GM18511 (cell line): ENCODE data around the gene SF3B5.
A peak's percentile ranks its signal among the peaks of the same experiment; 100 is the strongest.
"Not testable (repeated sequence)": the region's sequence is repeated elsewhere in the genome, so short reads cannot be mapped to it uniquely, and the experiment has no call there.

Experiments used
- ATAC-seq: cut with Tn5 transposase; IDR thresholded peaks from one replicate; pipeline ENCODE4 v1.9.1; 2021; ENCODE audit warnings: mild to moderate bottlenecking, moderate library complexity; ENCODE audit not compliant: unreplicated experiment

The SF3B5 gene

DNA sequence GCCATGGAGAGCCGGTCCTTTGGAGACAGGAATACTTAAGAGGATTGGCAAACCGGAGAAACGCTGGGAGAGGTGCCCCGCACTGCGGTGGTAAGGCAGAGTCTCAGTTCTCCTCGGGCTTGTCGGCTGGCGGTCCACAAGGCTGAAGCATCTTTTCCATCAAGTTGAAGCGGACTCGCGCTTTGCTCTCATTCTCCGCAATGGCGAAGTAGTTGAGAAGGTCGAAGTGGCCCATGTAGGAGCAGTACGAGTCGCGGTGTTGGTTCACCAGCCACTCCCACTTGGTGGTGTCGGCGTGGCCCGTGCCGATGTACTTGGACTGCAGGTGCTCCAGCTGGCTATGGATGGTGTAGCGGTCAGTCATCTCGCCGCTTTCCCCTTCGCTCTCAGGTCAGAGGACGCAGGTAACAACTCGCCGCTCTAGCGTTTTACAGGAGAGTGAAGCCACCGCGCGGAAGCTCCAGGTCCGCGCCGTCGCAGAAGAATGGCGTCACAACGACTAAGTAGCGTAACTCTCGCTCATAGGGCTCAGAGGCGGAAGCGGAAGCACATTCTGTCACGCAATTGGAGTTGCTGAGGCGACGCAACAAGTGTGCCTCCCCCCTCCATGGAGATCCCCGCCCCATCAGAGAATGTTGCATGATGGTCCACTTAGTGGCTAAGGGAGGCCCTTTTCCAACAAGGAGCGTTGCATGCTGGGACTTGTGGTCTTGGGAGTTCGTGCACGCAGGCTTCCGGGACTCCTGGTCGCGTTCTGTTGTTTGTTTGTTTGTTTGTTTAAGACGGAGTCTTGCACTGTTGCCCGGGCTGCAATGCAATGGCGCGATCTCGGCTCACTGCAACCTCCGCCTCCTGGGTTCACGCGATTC is at the start of gene SF3B5:
TSS of gene SF3B5 (minus strand) at position 440 of the 869 bp plus-strand sequence. CDS start at position 364, 76 bp downstream.
- ATAC-seq, result peak; percentile 96

DNA sequence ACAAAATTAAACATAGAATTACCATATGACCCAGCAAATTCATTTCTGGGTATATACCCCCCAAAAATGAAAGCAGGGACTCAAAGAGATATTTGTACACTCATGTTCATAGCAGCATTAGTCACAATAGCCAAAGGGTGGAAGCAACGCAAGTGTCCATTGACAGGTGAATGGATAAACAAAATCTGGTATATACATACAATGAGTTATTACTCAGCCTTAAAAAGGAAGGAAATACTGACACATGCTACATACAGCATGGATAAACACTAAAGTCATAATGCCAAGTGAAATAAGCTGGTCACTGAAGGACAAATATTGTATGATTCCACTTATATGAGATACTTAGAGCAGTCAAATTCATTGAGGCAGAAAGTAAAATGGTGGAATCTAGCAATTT is 49.6 kb upstream of the SF3B5 start:
- no peak for ATAC-seq

DNA sequence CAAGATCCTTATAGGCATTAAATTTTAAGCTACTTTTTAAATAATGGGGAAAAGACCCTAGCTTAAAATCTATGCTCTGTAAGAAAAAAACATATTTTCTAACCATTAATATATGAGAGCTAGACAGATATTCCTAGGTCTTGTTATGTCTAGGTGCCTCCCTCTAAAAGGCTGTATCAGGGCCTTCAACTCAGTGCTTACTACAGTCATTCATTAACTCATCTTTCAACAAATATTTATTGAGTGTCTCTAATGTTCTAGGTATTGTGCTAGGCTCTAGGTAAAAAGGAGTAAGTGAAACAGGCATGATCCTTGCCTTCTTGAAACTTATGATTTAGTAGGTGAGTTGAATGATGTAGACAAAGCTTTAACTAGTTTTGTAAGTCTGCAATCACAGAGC is 48.5 kb upstream of the SF3B5 start:
- no peak for ATAC-seq

DNA sequence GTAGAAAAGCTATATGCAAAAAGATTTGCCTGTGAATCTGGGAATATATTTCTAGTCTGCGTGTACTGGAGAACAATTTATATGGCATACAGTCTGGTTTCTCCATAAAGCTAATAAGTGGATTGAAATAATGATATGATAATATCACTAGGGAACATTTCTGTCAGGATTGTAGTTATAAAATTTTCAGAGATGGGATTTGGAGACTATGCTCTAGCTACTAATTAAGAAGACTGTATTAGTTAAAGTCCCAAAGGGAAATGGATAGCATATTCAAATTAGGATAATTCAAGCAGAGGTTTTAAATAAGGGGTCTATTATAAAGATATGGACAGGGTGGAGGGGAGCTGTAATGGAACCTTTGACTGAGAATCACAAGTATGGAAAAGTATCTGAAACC is 47.7 kb upstream of the SF3B5 start:
- ATAC-seq, result no peak

DNA sequence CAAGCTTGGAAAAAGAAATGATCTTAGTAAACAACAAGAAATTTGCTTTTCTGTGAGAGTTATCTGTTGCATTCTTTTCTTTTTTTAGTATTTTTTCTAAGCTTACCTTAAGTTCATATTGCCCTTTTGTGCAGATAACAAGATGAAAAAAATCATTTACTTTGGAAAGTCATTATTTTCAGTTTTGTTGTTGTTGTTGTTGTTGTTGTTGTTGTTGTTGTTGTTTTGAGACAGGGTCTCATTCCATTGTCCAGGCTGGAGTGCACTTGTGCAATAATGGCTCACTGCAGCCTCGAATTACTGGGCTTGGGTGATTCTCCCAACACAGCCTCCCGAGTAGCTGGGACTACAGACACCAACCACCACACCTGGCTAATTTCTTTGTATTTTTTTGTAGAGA is 46.1 kb upstream of the SF3B5 start:
- ATAC-seq, result no peak

DNA sequence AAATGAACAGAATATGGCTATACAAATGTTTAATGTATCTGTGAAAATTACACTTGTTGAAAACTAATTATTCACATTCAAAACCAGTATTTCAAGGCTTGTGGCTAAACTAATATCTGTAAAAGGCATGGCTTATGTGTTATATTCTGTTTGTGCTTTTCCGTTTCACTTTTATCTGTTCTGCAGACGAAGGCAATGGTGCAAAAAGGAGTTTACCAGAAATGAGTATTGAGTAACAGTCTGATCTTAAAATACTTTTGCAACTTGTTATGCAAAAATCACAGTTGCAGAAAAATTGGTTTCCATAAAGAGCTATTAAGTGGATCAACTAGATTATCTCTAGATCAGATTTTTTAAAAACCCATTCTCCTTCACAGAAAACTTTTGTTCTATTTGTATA is 45.5 kb upstream of the SF3B5 start:
- ATAC-seq, result peak; percentile 85

DNA sequence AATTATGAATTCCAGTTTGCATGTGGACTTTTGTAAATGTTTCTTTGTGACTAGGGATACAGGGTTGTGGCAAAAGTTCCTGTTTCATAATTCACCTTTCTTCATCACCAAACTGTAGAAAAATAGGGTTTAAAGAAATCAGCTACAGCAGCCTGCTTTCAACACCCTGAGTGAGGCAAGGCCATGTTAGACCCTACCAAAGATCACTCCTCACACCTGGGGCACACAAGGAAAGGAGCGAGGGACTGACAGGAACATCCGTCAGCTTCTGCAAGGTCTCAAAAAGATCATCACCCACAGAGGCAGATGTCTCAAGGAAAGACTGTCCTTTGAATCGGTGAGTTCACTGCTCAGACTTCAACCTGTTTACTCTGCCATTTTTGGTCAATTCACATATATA is 44.4 kb upstream of the SF3B5 start:
- no peak for ATAC-seq

DNA sequence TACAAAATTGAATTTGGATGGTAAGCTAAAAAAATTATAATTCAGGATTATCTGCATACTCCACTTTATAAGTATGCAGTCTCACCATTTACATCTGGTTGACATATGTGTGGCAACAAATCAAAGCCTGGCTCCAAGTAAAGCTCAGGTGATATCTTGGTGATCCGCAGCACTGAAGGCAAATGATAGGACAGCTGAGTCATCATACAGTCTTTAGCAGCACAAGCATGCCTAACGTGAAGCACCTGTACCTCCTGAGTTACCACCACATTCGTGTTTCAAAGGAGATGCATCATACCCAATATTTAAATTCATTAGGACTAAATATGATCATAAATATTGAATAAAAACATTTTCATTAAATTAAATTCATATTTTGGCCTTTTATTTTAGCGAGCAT is 43.2 kb upstream of the SF3B5 start:
- ATAC-seq, result no peak

DNA sequence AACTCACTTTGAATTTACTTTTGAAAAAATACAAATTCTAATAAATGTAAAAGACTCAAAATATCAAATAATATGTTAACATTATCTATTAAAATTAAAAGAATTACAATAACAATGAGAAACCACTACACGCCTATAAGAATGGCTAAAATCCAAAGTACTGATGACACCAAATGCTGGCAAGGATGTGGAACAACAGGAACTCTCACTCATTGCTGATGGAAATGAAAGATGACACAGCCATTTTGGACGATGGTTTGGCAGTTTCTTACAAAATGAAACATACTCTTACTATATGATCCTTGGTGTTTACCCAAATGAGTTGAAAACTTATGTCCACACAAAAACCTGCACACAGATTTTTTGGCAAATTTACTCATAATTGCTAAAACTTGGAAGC is 39.4 kb upstream of the SF3B5 start:
- ATAC-seq, result no peak

DNA sequence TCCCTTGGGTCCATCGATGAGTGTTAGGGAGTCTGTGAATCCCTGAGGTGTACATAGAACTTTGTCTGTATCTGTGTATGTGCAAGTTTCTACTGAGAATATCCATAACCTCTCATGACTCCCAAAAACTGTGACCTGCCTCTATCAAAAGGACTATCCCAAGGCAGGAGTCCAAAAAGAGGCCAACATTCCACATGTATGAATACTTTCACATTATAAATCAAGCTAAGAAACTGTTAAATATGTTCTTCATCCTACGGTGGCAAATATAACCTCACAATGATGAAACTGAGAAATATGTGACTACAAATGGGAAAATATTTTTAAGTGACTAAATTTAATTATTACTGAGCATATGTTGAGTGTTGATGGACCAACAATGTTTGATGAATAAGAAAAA is 38.8 kb upstream of the SF3B5 start:
- ATAC-seq, result no peak

DNA sequence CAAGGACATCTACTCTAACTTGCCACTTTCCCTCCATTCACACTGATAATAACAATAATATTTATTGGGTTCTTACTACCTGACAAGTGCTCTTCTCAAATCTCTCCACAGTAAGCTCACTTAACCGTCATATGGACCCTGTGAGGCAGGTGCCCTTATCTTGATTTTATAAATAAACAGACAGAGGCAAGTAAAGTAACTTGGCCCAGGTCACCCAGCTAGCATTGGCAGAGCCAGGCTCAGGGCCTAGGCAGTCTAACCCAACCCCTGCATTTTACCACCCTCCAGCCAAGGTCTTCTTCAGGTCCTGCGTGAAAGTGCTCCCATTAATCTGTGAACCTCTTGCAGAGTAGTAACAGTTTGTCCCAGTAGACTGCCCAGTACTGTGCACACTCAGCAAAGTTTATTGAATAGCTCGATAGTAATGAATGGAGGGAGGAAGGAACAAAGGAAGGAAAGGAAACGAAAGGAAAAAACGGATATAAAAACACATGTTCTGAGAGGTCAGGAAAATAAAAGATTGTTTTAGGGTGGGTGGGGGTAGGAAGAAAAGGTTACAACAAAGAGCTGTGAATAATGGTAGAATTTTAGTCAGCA is 38.0 kb upstream of the SF3B5 start:
- ATAC-seq, result no peak

DNA sequence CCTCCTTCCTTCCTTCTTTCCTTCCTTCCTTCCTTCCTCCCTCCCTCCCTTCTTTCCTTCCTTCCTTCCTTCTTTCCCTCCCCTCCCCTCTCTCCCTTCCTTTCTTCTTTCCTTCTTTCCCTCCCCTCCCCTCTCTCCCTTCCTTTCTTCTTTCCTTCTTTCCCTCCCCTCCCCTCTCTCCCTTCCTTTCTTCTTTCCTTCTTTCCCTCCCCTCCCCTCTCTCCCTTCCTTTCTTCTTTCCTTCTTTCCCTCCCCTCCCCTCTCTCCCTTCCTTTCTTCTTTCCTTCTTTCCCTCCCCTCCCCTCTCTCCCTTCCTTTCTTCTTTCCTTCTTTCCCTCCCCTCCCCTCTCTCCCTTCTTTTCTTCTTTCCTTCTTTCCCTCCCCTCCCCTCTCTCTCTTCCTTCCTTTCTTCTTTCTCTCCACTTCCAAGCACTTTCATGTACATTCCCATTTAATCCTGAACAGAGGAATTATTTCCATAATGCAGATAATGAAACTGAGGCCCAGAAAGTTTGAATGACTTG is 36.9 kb upstream of the SF3B5 start:
- ATAC-seq, result not testable (repeated sequence)

DNA sequence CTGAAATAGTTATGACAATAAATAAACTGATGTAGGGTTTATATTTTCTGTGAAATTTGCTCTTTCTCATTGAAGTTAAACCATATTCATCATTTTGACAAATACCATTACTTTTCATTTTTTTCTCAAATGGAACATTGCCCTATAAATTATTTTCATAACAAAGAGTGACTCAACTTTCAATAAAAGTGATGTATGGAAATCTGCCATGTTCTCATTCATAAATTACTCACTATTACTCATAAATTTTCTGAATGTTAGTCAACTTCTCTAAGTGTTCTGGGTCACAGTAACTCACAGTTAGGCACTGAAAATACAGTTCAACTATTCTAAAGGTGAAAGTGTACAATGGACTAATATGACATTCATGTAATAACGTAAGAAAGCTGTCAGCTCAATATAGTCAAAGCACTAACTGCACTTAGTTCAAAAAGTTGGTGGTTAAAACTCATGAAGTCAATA is 35.9 kb upstream of the SF3B5 start:
- ATAC-seq, result no peak

DNA sequence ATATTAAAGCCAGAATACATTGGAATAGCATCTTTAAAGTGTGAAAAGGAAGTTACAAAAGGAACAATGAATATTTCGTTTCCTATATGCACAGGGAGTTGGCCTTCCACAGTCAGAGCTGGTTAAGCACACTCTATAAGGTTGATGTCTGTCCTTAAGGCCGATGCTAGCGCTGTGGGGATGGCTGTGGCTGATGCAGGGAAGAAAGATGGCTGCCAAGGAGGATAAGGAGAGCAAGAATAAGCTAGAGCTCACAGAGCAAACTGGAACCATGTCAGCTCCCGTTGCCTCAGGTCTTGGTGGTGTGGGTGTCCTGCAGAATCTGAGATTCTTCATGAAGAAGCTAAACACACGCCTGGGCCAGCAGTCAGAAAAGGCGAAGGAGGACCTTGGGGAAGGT is 34.1 kb upstream of the SF3B5 start:
- no peak for ATAC-seq

DNA sequence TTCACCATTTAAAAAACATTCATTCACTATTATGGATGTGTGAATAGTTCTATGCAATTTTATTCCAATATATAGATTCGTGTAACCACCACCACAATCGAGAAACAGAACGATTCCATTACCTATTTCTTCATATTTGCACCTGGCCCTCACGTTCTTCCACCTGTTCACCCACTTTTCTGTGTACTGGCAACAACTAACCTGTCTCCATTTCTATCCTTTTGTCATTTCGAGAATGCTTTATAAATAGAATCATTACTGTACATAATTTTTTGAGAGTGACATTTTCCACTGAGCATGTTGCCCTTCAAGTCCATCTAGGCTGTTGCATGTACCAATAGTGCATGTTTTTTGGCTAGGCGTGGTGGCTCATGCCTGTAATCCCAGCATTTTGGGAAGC is 31.7 kb upstream of the SF3B5 start:
- ATAC-seq, result peak; percentile 49

DNA sequence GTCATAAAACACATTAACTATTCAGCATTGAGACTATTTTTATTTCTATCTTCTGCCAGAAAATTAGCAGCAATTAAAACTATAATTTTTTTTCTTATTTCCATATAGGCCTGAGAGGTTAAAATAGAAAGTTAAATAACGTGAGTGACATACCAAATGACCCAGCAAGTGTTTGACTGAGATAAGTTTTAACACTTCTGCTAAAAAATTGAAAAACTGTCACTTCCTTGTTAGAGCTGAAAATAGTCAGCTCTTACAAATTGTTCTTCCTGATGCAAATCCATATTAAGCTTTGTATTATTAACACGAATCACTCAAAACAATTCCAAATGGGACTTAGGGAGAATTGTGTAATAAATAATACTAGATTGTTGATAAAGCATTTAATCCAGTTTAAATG is 28.5 kb upstream of the SF3B5 start:
- ATAC-seq, result no peak

DNA sequence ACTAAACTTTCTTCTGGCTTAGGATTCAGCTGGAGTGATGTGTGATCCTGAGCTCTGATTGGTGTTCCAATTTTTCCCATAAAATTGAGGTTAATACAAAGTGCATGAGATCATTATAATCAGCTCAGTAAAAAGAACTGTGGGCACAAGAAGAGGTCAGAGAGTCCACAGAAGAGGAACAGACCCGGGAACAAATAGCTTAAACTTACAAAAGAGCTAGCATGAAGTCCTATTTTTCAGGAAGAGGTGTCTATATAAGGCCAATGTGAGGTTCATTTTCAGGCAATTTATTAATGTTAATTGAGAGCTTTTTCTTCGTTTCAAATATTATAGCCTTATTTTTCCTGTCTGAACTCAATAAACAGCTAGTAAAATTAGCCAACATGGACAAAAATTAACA is 28.0 kb upstream of the SF3B5 start:
- no peak for ATAC-seq

DNA sequence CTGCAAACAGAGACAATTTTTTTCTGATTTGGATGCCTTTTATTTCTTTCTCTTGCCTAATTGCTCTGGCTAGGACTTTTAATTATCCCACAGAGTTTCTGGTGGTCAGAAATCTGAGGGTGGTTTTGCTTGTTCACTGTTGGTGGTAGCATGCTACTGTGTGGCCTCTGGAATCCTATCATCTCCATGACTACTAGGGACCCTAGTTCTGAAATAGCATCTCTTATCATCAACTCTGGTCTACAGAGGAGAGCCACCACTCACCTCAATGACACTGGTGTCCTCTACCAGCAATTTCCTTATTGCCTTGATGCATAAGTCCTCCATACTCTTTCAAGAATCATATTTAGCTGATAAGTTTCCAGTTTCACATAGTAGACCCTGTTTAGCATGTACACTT is 27.5 kb upstream of the SF3B5 start:
- ATAC-seq, result no peak

DNA sequence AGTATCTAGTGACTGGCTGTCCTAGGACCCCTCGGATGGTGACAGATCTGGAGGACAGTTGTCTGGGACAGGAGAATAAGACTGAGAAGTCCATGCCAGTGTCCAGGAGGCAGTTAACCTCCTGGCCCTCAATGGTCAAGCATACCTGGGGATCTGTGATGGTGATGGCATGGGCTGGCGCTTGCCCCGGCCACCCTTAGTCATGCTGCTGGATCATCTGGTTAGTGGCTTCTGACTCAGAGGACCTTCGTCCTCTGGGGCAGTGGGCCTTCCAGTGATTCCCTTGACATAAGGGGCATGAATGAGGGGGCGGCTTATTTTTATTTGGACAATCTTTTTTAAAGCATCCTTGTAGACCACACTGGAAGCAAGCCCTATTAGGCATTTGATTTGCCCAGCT is 24.0 kb upstream of the SF3B5 start:
- ATAC-seq, result no peak

DNA sequence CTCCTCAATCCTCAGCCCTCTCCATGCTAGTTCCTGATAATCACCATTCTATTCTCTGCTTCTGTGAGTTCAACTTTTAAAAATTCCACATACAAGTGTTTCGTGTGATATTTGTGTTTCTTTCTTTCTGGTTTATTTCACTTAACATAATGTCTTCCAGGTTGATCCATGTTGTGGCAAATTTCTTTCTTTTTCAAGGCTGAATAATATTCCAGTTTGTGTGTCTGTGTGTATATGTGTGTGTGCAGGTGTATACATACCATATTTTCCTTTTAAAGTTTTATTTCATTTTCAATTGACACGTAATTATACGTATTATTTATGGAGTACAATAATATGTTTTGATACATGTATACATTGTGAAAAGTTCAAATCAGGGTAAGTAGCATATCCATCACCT is 19.8 kb upstream of the SF3B5 start:
- no peak for ATAC-seq

DNA sequence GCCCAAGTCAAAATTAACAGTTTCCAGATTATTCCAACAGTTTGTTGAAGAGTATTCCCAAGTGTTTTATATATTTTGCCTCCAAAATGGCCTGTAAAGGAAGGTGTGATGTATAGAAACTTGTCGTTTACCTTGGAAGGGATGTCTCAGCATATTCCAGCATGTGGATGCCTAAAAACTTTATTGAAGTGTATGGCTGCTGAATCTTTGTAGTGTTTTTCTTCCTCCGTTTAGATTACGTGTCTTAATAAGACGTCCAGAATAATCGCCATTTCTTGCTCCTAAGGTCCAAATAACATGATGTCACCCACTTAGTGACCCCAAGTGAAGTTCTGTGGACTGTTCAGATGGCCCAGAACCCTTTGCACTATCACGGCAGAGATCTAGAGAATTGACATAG is 18.0 kb upstream of the SF3B5 start:
- no peak for ATAC-seq

DNA sequence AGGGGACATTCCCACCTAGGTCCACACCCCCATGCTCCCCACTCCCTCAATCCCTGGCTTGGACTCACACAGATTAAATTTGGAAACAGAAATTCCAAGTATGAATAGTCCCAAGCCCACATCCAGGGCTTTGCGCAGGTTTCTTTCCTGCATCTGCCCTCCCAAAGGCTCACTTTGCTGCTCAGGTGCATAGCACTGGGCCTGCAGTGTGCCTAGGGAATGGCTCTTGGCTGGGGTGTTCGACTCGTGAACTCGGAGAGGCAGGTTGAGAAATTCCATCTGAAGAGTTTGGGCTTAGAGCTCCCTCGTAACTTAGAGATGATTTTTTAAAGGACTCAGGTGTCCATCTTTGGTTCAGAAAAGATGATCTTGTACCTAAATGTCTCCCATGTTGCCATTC is 14.8 kb upstream of the SF3B5 start:
- ATAC-seq, result no peak
